Measurements from ENCODE around the gene ATE1.

GRCh38 chr10:121854809-121855445 is 72.9 kb downstream of the ATE1 start:
- TF ChIP-seq MAX (IDR thresholded peaks at IDR 0.05), result no peak
- TF ChIP-seq REST (IDR thresholded peaks at IDR 0.05; ENCODE audit: low read depth), result no peak
- TF ChIP-seq TAF1 (IDR thresholded peaks at IDR 0.05; ENCODE audit: low read depth), result no peak
- no peak for TF ChIP-seq CREB1 (IDR thresholded peaks at IDR 0.05; ENCODE audit: low read depth)
- TF ChIP-seq EP300 (IDR thresholded peaks at IDR 0.05; ENCODE audit: borderline replicate concordance), result no peak
- no peak for TF ChIP-seq RAD21 (IDR thresholded peaks at IDR 0.05; ENCODE audit: low read depth)
- no peak for TF ChIP-seq TCF12 (IDR thresholded peaks at IDR 0.05; ENCODE audit: low read depth)
- TF ChIP-seq YY1 (IDR thresholded peaks at IDR 0.05; ENCODE audit: low read depth), result no peak
- no peak for TF ChIP-seq CEBPB (IDR thresholded peaks at IDR 0.05)
- no peak for TF ChIP-seq TEAD4 (IDR thresholded peaks at IDR 0.05)
- no peak for TF ChIP-seq USF1 (IDR thresholded peaks at IDR 0.05)
- no peak for TF ChIP-seq EGR1 (IDR thresholded peaks at IDR 0.05)
- no peak for TF ChIP-seq ZBTB7A (IDR thresholded peaks at IDR 0.05; ENCODE audit: low read depth)
- TF ChIP-seq FOXM1 (IDR thresholded peaks at IDR 0.05; ENCODE audit: borderline replicate concordance, low read depth), result no peak

Measured in Ishikawa (cell line).